BE2C (cell line): ENCODE measurements around the gene SEL1L3.
A peak's percentile ranks its signal among the peaks of the same experiment; 100 is the strongest.

Source experiments
- DNase-seq: peaks from one replicate; pipeline ENCODE4 v3.0.0-alpha.2; 2020
- H3K27me3 ChIP-seq: fragments of 250-450 bp; sonication (Bioruptor Pico); 2 replicates; pipeline ENCODE4 v1.5.1; 2020; ENCODE audit warnings: mild to moderate bottlenecking
- H3K36me3 ChIP-seq: fragments of 250-450 bp; sonication (Bioruptor Pico); 2 replicates; pipeline ENCODE4 v1.5.1; 2020; ENCODE audit warnings: mild to moderate bottlenecking
- H3K4me1 ChIP-seq: fragments of 250-450 bp; sonication (Bioruptor Pico); 2 replicates; pipeline ENCODE4 v1.5.1; 2020
- H3K4me3 ChIP-seq: 2 replicates; pipeline ENCODE4 v1.5.1; 2011; ENCODE audit warnings: low read depth, low read length
- H3K9me3 ChIP-seq: fragments of 250-450 bp; sonication (Bioruptor Pico); 2 replicates; pipeline ENCODE4 v1.5.1; 2020
- CTCF ChIP-seq: IDR thresholded peaks from 2 replicates; pipeline ENCODE4 v1.5.1; 2012; ENCODE audit warnings: mild to moderate bottlenecking, low read depth, low read length

Gene SEL1L3

GRCh38 chr4:25799522-25799921, 63.3 kb downstream of the SEL1L3 start:
- TF ChIP-seq CTCF = no peak
- Histone ChIP-seq H3K4me3 (no peak overlapping the region), H3K36me3 (no peaks in the 10 kb centered on the region), H3K9me3 (no peaks in the 10 kb centered on the region), H3K4me1 (no peaks in the 10 kb centered on the region), H3K27me3 (no peaks in the 10 kb centered on the region)
- no peak for DNase-seq

DNA sequence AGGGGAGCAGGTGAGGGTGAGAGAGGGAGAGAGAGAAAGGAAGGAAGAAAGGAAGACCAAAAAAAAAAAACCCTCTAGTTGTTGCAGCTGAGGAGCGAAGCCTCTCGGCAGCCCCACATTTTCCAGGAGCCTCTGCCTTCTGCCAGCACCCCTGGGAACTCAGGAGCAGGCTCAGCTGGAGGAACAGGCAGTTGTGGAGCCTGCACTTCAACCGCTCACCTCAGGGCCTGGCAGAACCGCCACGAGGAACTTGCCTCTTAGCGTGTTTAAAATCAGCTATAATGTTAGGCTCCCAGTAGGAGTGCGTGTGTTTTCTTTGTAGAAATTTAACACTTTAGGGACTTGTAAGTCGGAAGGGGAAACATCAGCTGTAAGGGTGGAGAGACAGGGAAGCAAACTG, 65.7 kb downstream of the SEL1L3 start:
- Histone ChIP-seq H3K9me3 (no peaks in the 10 kb centered on the region), H3K4me3 (no peak overlapping the region), H3K27me3 (no peaks in the 10 kb centered on the region), H3K36me3 (no peaks in the 10 kb centered on the region), H3K4me1 (no peaks in the 10 kb centered on the region)
- TF ChIP-seq CTCF = no peak
- no peak for DNase-seq

DNA sequence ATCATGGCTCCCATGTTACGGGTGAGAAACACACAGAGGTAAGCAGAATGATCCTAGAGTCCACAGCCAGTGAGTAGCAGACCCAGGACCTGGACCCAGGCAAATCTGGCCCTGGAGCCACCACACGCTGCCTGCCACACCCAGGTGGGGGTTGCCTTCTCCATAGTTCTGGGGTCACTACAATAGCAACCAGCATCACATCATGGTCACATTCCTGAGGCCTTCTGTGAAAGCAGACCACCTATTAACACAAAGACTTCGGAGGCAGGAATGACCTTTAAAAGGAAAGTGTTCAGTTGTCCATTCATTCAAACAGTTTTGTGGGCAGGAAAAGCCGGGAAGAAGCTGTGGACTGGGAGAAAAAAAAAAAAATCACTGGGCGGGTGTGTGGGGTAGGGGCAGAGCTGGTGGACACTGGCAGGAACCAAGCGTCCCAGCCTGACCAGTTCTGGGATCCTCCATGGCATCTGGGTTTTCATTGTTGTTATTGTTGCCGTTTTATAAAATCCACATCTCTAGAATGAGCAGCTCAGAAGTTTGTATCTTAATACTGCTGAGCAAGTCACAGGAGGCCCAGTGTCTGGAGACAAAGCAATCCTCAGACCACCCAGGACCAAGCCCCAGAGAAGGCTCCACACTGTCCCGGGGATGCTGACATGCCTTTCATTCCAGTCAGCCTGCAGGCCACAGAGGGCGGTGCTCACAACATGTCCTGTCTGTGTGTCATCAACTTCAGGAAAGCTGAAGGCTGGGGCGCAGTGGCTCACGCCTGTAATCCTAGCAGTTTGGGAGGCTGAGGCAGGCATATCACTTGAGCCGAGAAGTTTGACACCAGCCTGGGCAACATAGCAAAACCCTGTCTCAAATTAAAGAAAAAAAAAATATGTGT, 67.0 kb downstream of the SEL1L3 start:
- Histone ChIP-seq H3K4me1 (no peaks in the 10 kb centered on the region), H3K27me3 (no peaks in the 10 kb centered on the region), H3K4me3 (no peak overlapping the region), H3K9me3 (no peaks in the 10 kb centered on the region), H3K36me3 (no peaks in the 10 kb centered on the region)
- TF ChIP-seq CTCF = no peak
- no peak for DNase-seq

DNA sequence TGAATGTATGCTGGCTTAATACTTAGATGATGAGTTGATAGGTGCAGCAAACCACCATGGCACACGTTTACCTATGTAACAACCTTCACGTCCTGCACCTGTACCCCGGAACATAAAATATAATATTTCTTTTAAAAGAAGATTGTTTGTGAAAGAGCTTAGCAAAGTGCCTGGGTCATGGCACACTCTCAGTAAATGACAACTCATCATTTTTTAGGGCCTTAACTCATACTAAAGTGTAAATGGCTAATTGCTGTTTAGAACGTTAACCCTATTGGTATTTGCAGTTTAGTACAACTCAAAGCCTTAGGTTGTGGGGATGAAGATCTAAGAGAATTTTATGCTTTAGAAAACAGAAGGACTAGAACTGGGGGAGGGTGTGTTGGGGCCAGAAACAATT, 67.7 kb downstream of the SEL1L3 start:
- Histone ChIP-seq H3K4me1 (no peaks in the 10 kb centered on the region), H3K4me3 (no peak overlapping the region), H3K27me3 (no peaks in the 10 kb centered on the region), H3K36me3 (no peaks in the 10 kb centered on the region), H3K9me3 (no peaks in the 10 kb centered on the region)
- no peak for TF ChIP-seq CTCF
- DNase-seq = no peak

DNA sequence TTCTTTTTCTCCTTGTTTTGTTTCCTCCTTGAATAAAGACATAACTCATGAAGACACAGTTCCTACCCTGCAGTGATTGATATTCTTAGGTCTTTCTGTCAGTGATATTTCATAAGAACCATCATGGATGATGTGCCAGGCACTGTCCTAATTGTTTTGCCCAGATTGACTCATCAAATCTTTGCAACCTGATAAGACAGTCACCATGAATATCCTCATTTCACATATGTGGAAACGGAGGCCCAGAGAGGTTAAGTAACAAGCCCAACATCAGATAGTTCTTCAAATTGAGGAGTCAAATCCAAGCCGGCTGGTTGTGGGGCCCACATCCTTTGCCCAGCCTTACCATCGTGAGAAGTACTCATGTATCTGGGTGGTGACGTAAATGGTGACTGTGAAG, 69.9 kb downstream of the SEL1L3 start:
- TF ChIP-seq CTCF = no peak

DNA sequence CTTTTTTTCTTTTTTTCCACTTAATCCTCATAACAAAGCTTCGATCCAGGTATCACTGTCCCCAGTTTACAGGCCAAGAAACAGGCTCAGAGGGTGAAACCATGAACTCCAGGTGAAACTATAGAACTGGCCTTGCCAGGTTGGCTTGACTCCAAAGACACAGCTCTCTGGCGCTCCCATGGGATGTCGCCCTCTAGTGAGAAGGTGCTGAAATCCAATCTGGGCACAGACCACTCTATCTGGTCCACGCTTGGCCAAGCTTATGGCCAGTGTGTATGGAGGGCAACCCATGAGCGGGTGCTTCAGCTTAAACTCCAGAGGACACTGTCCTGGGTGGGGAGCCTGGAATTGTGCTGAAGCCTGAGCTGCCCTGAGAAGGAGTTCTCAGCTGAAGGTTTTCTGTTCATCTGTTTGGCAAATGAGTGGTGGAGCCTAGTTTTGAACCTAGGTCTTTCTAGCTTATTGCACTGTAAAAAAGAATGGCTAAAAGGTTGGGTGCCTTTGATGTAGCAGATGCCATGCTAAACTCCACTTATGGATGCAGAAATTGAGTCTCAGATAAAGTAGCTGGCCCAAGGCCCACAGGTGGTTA, 70.5 kb downstream of the SEL1L3 start:
- peak; percentile 67 for TF ChIP-seq CTCF
- Histone ChIP-seq H3K27me3 (no peaks in the 10 kb centered on the region), H3K4me1 (no peaks in the 10 kb centered on the region), H3K4me3 (no peak overlapping the region), H3K36me3 (no peaks in the 10 kb centered on the region), H3K9me3 (no peaks in the 10 kb centered on the region)
- DNase-seq = peak; percentile 68

More for the DNA sequence above, 69.9 kb downstream of the SEL1L3 start:
- H3K4me1 ChIP-seq = no peaks in the 10 kb centered on the region
- H3K27me3 ChIP-seq = no peaks in the 10 kb centered on the region
- DNase-seq = no peak
- H3K9me3 ChIP-seq = no peaks in the 10 kb centered on the region
- no peaks in the 10 kb centered on the region for H3K36me3 ChIP-seq
- no peak overlapping the region for H3K4me3 ChIP-seq
